Stomach smooth muscle (tissue), 2 donors: ENCODE measurements around the gene EFTUD2.

Experiments used
- H3K27ac ChIP-seq: one replicate; pipeline ENCODE4 v1.7.0; 2013; ENCODE audit warnings: mild to moderate bottlenecking, low read length, inconsistent platforms
- H3K27me3 ChIP-seq, 2 donors: one replicate each; pipeline ENCODE4 v1.7.0; 2013; ENCODE audit warnings: low read length in 2 of 2; ENCODE audit not compliant: insufficient read depth in 2 of 2, control insufficient read depth in 1 of 2
- H3K36me3 ChIP-seq, 2 donors: one replicate each; pipeline ENCODE4 v1.7.0; 2013; ENCODE audit warnings: low read length in 2 of 2; ENCODE audit not compliant: control insufficient read depth in 2 of 2, insufficient read depth in 2 of 2
- H3K4me1 ChIP-seq: one replicate; pipeline ENCODE4 v1.7.0; 2013; ENCODE audit warnings: low read length; ENCODE audit not compliant: control insufficient read depth, insufficient read depth
- H3K4me3 ChIP-seq, 2 donors: one replicate each; pipeline ENCODE4 v1.7.0; 2013; ENCODE audit warnings: low read length in 2 of 2
- H3K9ac ChIP-seq, 2 donors: one replicate each; pipeline ENCODE4 v1.7.0; 2013; ENCODE audit warnings: low read length in 2 of 2, mild to moderate bottlenecking in 1 of 2
- H3K9me3 ChIP-seq, 2 donors: one replicate each; pipeline ENCODE4 v1.7.0; 2013; ENCODE audit warnings: low read length in 2 of 2; ENCODE audit not compliant: control insufficient read depth in 2 of 2
- donor health status: healthy.
- donor health status: Pancreatic carcinoma.

EFTUD2 gene

DNA sequence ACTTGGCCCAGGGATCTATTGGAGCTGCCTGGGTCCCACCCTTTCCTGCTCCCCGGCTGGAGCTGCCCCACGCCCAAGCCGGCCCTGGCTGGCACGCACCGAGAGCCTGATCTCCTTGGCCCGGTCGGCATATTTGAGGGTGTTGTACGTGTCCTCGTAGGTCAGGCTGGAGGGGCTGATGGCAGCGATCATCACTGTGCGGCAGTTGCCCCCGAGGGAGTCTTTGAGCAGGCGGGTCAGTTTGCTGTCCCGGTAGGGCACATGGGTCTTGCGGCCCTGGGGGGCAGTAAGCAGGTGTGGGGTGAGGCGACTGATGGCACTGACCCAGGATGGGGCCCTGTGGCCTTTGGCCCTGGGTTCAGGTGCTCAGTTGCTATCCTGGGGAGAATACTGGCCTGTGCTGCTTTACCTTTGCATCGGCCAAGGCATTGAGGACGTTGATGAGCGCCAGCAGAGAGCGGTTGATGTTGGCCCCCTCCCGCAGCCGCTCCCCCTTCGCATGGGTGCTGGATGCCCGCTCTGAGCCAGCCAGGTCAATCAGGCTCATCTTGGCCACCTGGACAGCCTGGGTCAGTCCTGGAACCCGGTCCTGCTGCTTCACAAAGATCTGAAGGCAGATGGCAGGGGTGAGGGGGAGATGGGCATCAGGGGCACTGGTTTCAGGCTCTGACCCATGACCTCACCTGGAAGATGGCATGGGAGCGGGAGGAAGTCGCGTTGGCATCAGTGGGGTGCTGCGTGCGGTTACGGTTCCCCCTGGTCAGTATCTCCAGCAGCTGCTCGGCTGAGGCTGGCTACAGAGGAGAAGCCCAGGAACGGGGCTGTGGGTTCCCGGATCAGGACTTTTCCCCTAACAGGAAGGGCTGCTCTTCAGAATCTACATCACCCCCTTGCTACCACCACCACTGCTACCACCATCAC, 34.8 kb upstream of the EFTUD2 start:
- H3K4me1 ChIP-seq: no peaks in the 10 kb centered on the region
- H3K9ac ChIP-seq: no peak overlapping the region
- H3K27me3 ChIP-seq: no peaks in the 10 kb centered on the region
- no peak overlapping the region for H3K4me3 ChIP-seq
- H3K9me3 ChIP-seq: no peaks in the 10 kb centered on the region
- no peaks in the 10 kb centered on the region for H3K36me3 ChIP-seq
- no peak overlapping the region for H3K27ac ChIP-seq

DNA sequence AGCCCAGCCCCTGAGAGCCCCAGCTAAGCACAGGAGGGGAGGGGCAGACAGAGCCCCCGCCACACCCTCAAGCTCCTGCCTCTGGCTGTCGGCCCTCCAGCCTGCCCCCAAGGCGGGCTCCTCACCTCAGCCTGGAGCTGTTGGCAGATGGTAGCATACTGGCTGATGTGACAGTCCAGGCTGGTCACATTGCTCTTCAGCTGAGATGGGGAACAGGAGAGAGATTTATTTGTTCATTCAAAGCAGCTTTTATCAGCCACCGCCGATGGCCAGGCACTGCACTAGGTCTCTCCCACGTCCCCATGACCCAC, 33.5 kb upstream of the EFTUD2 start:
- Histone ChIP-seq H3K36me3 (no peaks in the 10 kb centered on the region), H3K27me3 (no peaks in the 10 kb centered on the region), H3K27ac (no peak overlapping the region), H3K9ac (no peak overlapping the region), H3K4me1 (no peaks in the 10 kb centered on the region), H3K4me3 (no peak overlapping the region), H3K9me3 (no peaks in the 10 kb centered on the region)

DNA sequence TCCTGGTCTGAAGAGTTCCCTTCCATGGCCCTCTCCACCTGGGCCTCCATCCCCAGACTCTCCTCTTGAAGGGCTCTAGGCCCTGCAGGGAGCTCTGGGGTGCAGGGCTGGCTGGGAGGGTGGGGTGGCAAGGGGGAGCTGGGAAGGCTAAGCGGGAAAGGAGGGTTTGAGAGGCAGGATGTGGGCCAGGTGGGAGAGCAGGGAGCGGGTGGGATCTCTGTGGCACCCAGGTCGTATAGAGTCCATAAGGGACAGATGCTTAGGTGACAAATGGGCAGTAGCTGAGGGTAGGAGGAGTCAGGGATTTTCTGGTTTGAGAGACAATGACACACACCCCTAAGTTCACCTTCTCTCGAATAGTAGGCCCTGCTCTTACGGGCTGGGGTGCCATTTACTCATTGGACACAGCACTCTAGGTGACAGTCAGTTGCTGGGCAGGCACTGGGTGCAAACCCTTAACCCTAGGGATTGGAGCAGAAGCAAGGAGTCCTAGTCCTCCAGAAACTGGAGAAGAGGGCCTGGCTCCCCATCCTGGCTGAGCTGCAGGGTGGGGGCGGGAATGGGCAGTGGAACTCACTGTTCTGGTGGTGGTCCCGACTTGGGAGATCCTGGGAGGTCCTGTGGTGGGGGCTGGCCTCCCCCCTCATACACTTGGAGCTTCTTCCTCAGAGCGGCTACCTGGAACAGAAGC, 33.0 kb upstream of the EFTUD2 start:
- no peaks in the 10 kb centered on the region for H3K36me3 ChIP-seq
- H3K9me3 ChIP-seq: no peaks in the 10 kb centered on the region
- no peaks in the 10 kb centered on the region for H3K4me1 ChIP-seq
- no peak overlapping the region for H3K27ac ChIP-seq
- H3K9ac ChIP-seq: no peak overlapping the region
- no peak overlapping the region for H3K4me3 ChIP-seq
- no peaks in the 10 kb centered on the region for H3K27me3 ChIP-seq

DNA sequence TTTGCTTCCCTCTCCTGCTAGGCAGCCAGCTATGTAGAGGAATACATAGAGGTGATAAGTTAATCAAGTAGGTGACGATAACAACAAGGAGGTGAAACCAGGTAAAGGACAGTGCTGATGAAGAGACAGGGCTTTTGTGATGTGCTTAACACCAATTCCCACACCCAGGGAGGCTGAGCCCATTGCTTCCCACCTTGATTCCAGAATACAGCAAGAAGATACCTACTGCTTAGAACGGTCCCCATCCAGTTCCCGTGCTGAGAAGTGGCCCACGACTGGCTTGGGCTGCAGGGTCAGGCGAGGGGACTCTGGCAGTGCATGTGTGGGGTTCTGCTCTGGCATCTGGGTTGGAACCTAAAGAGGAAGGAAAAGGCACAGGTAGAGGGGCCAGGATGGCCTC, 32.1 kb upstream of the EFTUD2 start:
- Histone ChIP-seq H3K4me3 (no peak overlapping the region), H3K9ac (no peak overlapping the region), H3K27me3 (no peaks in the 10 kb centered on the region), H3K27ac (no peak overlapping the region), H3K4me1 (no peaks in the 10 kb centered on the region), H3K36me3 (no peaks in the 10 kb centered on the region), H3K9me3 (no peaks in the 10 kb centered on the region)

DNA sequence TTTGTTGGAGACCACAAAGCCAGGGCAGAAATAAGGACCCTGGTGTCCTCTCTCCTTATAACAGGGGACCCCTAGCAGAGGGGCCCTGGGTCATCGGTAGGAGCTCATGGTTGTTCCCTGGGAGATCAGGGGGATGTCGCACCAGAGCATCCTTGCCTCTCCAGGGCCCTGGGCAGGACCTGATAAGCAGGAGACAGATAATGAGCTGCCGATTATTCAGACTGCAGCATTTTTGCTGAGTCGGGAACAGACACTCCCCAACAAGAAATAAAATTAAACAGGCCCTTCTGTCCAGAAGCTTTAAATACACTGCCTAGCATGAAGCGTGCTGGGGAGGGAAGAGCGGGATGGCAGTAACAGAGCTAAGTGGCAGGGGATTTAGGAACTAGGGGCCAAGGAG, 31.4 kb upstream of the EFTUD2 start:
- Histone ChIP-seq H3K4me3 (no peak overlapping the region), H3K4me1 (no peaks in the 10 kb centered on the region), H3K36me3 (no peaks in the 10 kb centered on the region), H3K27me3 (no peaks in the 10 kb centered on the region), H3K9me3 (no peaks in the 10 kb centered on the region), H3K27ac (no peak overlapping the region), H3K9ac (no peak overlapping the region)

DNA sequence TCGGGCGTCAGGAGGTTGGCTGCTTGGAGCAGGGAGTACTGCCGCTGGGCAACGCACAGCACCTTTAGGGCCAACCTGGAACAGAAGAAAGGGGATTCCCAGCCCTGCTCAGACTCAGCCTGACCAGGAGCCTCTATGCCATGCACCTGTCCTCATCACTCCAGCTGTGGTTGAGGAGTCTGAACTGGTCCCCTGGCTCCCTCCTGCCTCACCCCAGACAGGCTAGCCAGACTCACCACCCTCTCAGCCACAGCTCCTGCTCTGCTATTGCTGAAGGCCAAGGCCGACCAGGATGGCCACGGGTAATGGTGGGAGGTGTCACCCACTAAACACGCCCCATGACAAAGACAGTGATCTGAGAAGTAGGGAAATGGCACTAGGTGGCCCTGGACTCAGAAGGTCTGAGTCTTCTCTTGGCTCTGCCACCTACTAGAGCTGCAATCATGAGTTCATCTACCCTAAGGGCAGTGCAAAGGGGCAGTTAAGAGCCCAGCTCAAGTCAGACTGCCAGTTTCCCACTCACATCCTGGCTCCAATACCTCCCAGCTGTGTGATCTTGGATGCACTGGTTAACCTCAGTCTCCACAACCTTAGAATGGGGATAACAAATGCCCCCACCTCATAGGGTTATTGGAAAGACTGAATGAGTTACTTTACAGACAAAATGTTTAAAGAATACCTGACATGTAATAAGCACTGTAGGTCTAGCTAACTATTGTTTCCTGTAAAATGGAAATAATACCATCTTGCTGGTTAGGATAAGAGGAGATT, 29.9 kb upstream of the EFTUD2 start:
- no peak overlapping the region for H3K27ac ChIP-seq
- H3K4me3 ChIP-seq: no peak overlapping the region
- no peaks in the 10 kb centered on the region for H3K9me3 ChIP-seq
- H3K9ac ChIP-seq: no peak overlapping the region
- H3K4me1 ChIP-seq: no peaks in the 10 kb centered on the region
- no peaks in the 10 kb centered on the region for H3K36me3 ChIP-seq
- no peaks in the 10 kb centered on the region for H3K27me3 ChIP-seq

DNA sequence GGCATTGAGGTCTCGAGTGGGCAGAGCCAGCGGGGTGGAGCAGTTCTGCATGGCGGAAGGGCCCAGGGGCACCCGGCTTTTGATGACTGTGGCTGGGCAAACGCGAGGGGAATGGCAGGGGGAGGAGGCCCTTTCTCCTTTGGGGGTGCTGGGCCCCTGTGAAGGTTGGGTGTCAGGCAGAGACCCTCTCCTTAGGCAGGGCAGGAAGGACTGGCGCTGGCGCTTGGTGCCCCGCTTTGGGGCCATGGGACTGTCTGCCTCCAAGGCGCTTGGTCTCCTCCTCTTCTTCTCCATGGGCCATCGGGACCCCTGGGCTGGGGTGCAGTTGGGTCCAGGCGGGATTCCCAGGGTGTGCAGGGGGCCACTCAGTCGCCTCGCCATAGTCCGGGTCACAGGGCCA, 28.9 kb upstream of the EFTUD2 start:
- H3K9ac ChIP-seq: no peak overlapping the region
- H3K4me3 ChIP-seq: no peak overlapping the region
- no peaks in the 10 kb centered on the region for H3K9me3 ChIP-seq
- no peaks in the 10 kb centered on the region for H3K36me3 ChIP-seq
- no peak overlapping the region for H3K27ac ChIP-seq
- H3K4me1 ChIP-seq: no peaks in the 10 kb centered on the region
- H3K27me3 ChIP-seq: no peaks in the 10 kb centered on the region

DNA sequence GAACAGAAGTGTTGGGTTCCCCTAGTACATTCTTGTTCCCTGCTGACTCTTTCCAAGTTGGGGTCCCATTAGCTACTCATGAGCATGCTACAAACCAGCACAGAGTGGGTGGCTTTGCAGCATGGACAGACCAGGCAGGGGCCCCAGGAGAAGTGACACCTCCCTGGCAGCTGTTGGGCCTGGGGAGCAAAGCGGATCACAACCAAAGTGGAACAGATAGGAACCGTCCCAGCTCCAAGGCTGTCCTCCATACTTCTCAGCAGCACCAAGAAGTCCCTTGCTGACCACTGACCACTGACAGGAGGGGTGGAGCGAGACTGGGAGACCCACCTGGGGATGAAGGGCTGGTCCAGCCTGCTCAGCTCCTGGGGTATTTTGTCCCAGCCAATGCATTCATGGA, 28.5 kb upstream of the EFTUD2 start:
- Histone ChIP-seq H3K9me3 (no peaks in the 10 kb centered on the region), H3K36me3 (no peaks in the 10 kb centered on the region), H3K4me1 (no peaks in the 10 kb centered on the region), H3K4me3 (no peak overlapping the region), H3K9ac (no peak overlapping the region), H3K27ac (no peak overlapping the region), H3K27me3 (no peaks in the 10 kb centered on the region)

DNA sequence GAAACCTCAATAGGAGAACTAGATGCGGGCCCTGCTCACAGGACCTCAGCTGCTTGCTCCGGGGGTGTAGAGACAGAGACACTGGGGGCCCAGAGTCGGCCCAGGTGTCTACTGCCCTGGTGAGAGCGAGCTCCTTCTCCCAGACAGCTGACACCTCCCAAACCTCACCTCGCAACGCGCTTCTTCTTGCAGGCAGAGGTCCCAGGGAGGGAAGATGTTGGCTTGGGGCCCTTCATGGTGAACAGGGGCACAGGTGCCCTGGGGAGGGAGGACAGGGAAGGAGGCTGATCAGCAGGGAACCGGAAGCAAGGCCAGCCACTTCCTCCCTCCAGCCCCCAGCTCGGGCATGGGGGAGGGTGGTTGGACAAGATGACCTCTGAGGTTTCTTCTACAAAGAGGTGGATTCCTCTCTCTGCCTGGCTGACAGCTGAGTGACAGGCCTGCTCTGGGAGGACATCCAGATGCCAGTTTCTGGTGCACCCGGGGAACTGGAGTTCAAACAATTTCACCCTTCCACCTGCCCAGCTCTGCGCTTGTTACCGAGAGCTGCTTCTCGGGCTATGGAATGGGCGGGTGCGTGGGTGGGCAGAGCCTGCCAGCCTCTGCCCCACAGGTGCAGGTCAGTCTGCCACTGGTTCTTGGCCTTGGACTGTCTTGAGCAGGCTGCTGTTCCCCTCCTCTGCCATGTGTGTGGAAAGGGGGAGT, 27.7 kb upstream of the EFTUD2 start:
- no peaks in the 10 kb centered on the region for H3K9me3 ChIP-seq
- no peaks in the 10 kb centered on the region for H3K36me3 ChIP-seq
- H3K9ac ChIP-seq: no peak overlapping the region
- no peaks in the 10 kb centered on the region for H3K27me3 ChIP-seq
- H3K4me1 ChIP-seq: no peaks in the 10 kb centered on the region
- no peak overlapping the region for H3K27ac ChIP-seq
- H3K4me3 ChIP-seq: no peak overlapping the region
